Iris pigment epithelial cell (primary cell): Measurements from ENCODE around the gene DNAH9.
A peak's percentile ranks its signal among the peaks of the same experiment; 100 is the strongest.

Source experiments
- DNase-seq: peaks from one replicate; pipeline ENCODE4 v3.0.0-alpha.2; 2011; ENCODE audit warnings: low read depth

DNAH9 gene

DNA sequence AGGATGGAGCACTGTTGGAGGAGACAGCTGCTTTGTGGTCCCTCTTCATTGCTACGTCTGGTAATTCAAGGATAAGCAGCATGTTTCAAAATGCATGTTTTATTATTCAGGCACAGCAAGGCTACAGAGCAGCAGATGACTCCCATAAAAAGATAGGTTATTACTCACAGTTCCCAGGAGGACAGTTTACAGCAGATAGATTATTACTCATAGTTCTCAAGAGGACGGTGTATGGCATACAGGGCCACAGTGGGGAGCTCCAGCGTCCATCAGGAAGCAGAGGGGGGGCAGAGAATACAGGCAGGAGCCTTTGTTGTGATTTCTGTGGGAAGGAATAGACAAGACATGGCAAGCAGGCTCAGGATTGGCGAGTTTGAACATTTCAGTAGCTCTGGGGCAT is 72.9 kb downstream of the DNAH9 start:
- no peak for DNase-seq

GRCh38 chr17:11682646-11683045 is 84.4 kb downstream of the DNAH9 start:
- no peak for DNase-seq

DNA sequence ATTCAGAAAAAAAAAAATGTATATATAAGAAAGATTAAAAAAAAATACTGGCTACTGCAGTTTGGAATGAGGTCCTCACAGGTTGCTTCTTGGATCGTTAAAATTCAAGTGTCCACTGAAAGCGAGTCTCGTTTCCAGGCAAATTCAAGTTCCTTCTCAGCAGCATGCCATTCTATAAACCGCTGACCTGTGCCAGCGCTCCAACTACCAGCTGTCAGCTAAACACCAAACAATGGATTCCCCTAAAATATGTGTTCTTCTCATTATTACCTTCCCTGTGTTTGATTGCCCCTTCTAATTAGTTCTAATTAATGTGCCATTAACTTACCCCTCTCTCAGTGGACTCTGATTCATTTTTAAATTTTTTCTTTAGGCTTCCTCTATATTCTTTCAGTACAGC is 92.4 kb downstream of the DNAH9 start:
- no peak for DNase-seq

DNA sequence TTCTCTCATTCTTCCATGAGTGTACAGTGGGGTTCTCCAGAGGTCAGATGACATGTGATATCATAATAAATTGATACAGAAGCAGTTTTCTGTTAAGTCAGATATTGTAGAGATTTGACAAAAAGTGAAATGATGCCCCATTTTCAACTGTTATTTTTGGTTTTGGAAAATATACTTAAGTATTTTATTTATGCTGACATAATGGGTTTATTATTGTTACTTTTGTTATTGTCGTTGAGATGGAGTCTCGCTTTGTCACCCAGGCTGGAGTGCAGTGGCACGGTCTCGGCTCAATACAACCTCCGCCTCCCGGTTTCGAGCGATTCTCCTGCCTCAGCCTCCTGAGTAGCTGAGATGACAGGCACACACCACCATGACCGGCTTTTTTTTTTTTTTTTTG is 94.4 kb downstream of the DNAH9 start:
- no peak for DNase-seq

- no peak for DNase-seq
These were observed 95.0 kb downstream of the DNAH9 start for GRCh38 chr17:11693284-11693683.

DNA sequence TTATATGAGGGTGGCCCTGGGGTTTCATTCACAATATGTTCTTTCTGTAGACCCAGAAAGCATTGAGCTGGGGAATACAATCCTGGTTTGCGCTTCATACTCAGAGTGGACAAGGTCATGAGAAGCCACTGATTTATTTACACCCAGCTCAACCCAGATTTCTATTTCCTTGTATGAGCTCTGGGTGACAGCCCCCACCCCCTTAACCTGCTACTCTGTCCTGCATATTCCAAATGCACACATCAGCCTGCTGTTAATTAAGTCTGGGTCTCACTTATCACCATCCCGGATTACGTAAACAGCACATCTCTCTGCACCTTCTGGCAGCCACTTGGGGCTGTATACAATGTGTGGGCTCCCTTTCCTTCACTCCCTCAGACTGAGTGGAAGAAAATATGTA is 102.4 kb downstream of the DNAH9 start:
- DNase-seq: no peak

DNA sequence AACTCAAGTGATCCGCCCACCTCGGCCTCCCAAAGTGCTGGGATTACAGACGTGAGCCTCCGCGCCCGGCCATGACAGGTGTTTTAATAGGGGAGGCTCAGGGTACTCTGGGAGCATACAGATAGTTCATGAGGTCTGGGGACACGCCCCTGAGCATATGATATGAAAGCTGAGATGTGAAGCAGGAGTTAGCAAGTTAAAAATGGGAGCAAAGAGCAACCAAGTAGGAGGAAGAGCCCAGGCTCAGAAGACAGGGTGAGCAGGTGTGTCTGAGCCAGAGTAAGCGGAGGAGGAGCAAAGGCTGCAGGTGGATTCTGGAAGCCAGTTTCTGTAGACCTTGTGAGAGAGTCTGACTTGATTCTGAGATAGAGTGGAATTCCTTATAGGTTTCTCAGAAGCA is 103.6 kb downstream of the DNAH9 start:
- DNase-seq: no peak

DNA sequence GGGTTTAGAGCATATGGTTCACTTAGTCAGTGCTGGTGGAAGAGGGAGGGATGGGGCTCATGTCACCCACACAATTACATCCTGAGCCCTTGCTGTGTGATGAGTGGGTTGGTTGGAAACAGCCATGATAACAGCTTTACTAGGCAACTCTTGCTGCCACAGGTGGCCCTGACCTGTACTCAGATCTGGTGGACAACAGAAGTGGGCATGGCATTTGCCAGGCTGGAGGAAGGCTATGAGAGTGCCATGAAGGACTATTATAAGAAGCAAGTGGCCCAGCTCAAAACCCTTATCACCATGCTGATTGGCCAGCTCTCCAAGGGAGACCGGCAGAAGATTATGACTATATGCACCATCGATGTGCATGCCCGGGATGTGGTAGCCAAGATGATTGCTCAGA is 105.8 kb downstream of the DNAH9 start:
- no peak for DNase-seq

GRCh38 chr17:11705111-11705510 is 106.8 kb downstream of the DNAH9 start:
- peak; percentile 18 for DNase-seq

- DNase-seq: no peak
These were observed 109.3 kb downstream of the DNAH9 start for GRCh38 chr17:11707586-11707985.

GRCh38 chr17:11712456-11712855 is 114.2 kb downstream of the DNAH9 start:
- DNase-seq: no peak

- DNase-seq: no peak
These were observed 120.9 kb downstream of the DNAH9 start for GRCh38 chr17:11719203-11719602.

DNA sequence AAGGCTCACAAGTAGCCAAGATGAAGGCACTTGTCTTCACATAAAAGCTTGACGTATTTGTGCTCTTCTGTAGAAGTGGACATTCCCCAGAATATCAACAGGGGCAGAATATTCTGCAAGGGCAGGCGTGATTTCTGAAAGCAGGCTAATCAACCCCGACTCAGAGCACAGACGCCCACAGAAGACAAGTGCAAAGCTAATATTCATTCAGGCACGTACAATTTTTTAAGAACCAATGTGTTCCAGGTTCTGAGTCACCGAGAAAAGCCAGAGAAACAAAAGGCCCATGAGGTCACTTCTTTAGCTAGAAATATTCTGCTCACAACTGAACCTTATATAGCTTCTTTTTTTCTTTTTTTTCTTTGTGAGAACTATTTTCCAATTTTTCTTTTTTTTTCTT is 121.6 kb downstream of the DNAH9 start:
- no peak for DNase-seq

GRCh38 chr17:11720816-11721215 is 122.5 kb downstream of the DNAH9 start:
- DNase-seq: no peak

DNA sequence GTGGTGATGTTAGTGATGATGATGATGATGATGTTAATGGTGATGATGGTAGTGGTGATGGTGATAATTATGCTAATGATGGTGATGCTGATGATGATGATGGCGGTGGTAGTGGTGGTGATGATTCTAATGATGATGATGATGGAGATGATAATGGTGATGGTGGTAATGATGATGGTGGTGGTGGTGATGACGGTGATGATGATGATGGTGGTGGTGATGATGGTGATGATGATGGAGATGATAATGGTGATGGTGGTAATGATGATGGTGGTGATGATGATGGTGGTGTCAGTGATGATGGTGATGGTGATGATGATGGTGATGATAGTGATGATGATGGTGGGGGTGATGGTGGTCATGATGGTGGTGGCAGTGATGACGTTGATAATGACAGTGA is 132.5 kb downstream of the DNAH9 start:
- no peak for DNase-seq

DNA sequence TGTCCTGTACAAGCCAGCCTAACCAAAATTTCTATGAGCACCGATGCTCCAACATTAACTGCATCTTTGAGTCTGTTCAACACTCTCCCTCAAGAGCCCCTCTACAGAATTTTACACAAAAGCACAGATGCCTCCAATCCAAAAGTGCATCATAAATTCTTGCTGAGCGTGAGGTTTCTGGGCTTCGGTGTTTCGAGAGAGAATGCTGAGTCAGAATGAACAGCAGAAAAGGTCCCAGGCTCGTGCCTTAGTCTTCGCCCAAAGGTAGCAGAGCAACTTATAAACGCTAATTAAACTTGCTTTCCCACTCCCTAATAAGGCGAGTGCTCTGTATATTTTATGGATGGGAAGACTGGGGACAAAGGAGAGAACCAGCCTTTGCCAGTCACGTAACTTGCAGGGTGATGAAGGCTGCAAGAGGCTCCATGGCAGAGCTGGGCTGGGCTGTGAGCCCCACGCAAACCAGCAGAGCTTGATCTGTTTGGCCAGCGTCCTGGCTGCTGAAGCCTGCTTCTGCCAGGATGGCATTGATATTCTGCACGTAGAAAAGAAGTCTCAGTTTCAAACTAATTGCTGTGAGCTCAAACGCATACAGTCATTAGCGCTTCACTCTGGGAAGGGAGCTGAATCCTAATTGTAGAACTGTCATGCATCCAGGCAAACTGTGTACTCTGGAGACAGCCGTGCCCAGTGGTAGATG is 138.5 kb downstream of the DNAH9 start:
- no peak for DNase-seq

- no peak for DNase-seq
These were observed 139.0 kb downstream of the DNAH9 start for GRCh38 chr17:11737313-11737679.

GRCh38 chr17:11738151-11738550 is 139.9 kb downstream of the DNAH9 start:
- DNase-seq: no peak

GRCh38 chr17:11739351-11739750 is 141.1 kb downstream of the DNAH9 start:
- DNase-seq: no peak

- DNase-seq: no peak
These were observed 141.6 kb downstream of the DNAH9 start for GRCh38 chr17:11739848-11740247.

- DNase-seq: no peak
These were observed 144.6 kb downstream of the DNAH9 start for GRCh38 chr17:11742886-11743285.

DNA sequence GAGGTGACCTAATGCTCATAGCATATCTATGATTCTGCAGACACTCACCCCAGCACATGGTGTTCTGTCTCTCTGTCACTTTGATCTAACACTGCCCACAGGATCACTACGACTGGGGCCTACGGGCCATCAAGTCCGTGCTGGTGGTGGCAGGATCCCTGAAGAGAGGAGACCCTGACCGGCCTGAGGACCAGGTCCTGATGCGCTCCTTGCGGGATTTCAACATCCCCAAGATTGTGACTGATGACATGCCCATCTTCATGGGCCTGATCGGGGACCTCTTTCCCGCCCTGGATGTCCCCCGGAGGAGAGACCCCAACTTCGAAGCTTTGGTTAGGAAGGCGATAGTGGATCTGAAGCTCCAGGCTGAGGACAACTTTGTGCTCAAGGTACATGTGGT is 146.4 kb downstream of the DNAH9 start:
- DNase-seq: no peak

DNA sequence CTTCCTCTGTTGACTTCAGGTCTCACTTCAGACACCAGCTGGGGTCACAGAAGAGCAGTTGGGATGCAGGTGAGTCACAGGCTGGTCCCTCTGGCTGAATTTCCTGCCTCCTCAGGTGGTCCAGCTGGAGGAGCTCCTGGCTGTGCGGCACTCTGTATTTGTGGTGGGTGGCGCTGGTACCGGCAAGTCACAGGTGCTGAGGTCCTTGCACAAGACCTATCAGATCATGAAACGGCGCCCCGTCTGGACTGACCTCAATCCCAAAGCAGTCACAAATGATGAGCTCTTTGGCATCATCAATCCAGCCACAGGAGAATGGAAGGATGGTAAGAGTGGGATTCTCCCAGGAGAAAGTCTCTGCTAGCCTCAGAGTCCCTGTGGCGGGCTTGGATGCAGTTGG is 149.2 kb downstream of the DNAH9 start:
- DNase-seq: no peak

GRCh38 chr17:11757815-11758214 is 159.5 kb downstream of the DNAH9 start:
- no peak for DNase-seq

- no peak for DNase-seq
These were observed 169.8 kb downstream of the DNAH9 start for GRCh38 chr17:11768106-11768505.
